NCI-H510A (cell line): ENCODE data around the gene PRR20D.
"Not testable (repeated sequence)": the region's sequence is repeated elsewhere in the genome, so short reads cannot be mapped to it uniquely, and the experiment has no call there.

Experiments used
- DNase-seq: peaks from one replicate; lab custom pipeline; 2025; lab: John Stamatoyannopoulos, UW

The PRR20D gene

GRCh38 chr13:57160332-57160731 lies at the start of gene PRR20D:
TSS of gene PRR20D (plus strand) at chr13:57160632. CDS start at chr13:57161019, 387 bp downstream.
- not testable (repeated sequence) for DNase-seq

GRCh38 chr13:57114945-57115344 lies 45.5 kb upstream of the PRR20D start:
- no peak for DNase-seq

- DNase-seq: no peak
Measured at GRCh38 chr13:57123681-57124080, 36.8 kb upstream of the PRR20D start.

- DNase-seq: no peak
Measured at GRCh38 chr13:57128909-57129308, 31.5 kb upstream of the PRR20D start.

- DNase-seq: no peak
Measured at GRCh38 chr13:57136093-57136492, 24.3 kb upstream of the PRR20D start.

GRCh38 chr13:57137585-57137984 lies 22.8 kb upstream of the PRR20D start:
- no peak for DNase-seq

GRCh38 chr13:57138988-57139387 lies 21.4 kb upstream of the PRR20D start:
- no peak for DNase-seq

GRCh38 chr13:57139781-57140180 lies 20.7 kb upstream of the PRR20D start:
- not testable (repeated sequence) for DNase-seq

GRCh38 chr13:57140235-57140968 lies 20.0 kb upstream of the PRR20D start, which contains the start of gene PRR20A:
TSS of gene PRR20A (plus strand) at chr13:57140918. CDS start at chr13:57141305, 387 bp downstream.
- not testable (repeated sequence) for DNase-seq

- not testable (repeated sequence) for DNase-seq
Measured at GRCh38 chr13:57147188-57147587, 13.2 kb upstream of the PRR20D start, which contains the start of gene PRR20B. TSS of gene PRR20B (plus strand) at chr13:57147488. CDS start at chr13:57147875, 387 bp downstream.

- not testable (repeated sequence) for DNase-seq
Measured at GRCh38 chr13:57148106-57148505, 12.3 kb upstream of the PRR20D start.

- DNase-seq: not testable (repeated sequence)
Measured at GRCh38 chr13:57153761-57154160, 6.7 kb upstream of the PRR20D start, which contains the start of gene PRR20C. TSS of gene PRR20C (plus strand) at chr13:57154061. CDS start at chr13:57154448, 387 bp downstream.

- not testable (repeated sequence) for DNase-seq
Measured at GRCh38 chr13:57166897-57167296, 6.5 kb downstream of the PRR20D start, which contains the start of gene PRR20E. TSS of gene PRR20E (plus strand) at chr13:57167197. CDS start at chr13:57167584, 387 bp downstream.

GRCh38 chr13:57191667-57192066 lies 31.2 kb downstream of the PRR20D start:
- no peak for DNase-seq

- DNase-seq: no peak
Measured at GRCh38 chr13:57212989-57213388, 52.6 kb downstream of the PRR20D start.
